NCI-H1105 treated with DMSO at 0.1 percent for 48 hours (cell line): Measurements from ENCODE around the gene CHAMP1.
A peak's percentile ranks its signal among the peaks of the same experiment; 100 is the strongest.

Experiments
- DNase-seq: peaks from one replicate; lab custom pipeline; 2025; lab: John Stamatoyannopoulos, UW

Gene CHAMP1

GRCh38 chr13:114314074-114314912 lies at the start of gene CHAMP1:
Gene CHAMP1 (plus strand): TSS chr13:114314503. CDS start chr13:114323843, 9,340 bp downstream.
- peak; percentile 96 for DNase-seq

- no peak for DNase-seq
These were observed 49.3 kb upstream of the CHAMP1 start for GRCh38 chr13:114264886-114265611.

GRCh38 chr13:114266241-114266640 lies 48.1 kb upstream of the CHAMP1 start:
- no peak for DNase-seq

GRCh38 chr13:114268344-114269280 lies 45.7 kb upstream of the CHAMP1 start:
- DNase-seq, result no peak

- DNase-seq, result no peak
These were observed 45.0 kb upstream of the CHAMP1 start for GRCh38 chr13:114269281-114269770.

- no peak for DNase-seq
These were observed 41.3 kb upstream of the CHAMP1 start for GRCh38 chr13:114272977-114273376.

GRCh38 chr13:114275304-114275703 lies 39.0 kb upstream of the CHAMP1 start:
- DNase-seq, result no peak

- DNase-seq, result no peak
These were observed 35.2 kb upstream of the CHAMP1 start for GRCh38 chr13:114279146-114279545.

- no peak for DNase-seq
These were observed 34.4 kb upstream of the CHAMP1 start for GRCh38 chr13:114279758-114280355.

GRCh38 chr13:114281351-114282040 lies 32.8 kb upstream of the CHAMP1 start, which contains the start of gene UPF3A:
Gene UPF3A (plus strand): TSS chr13:114281601. CDS start chr13:114281640, 39 bp downstream.
- DNase-seq, result peak; percentile 90

GRCh38 chr13:114282041-114282670 lies 32.1 kb upstream of the CHAMP1 start:
- DNase-seq, result peak; percentile 89

GRCh38 chr13:114283576-114283975 lies 30.7 kb upstream of the CHAMP1 start:
- DNase-seq, result no peak

- no peak for DNase-seq
These were observed 29.6 kb upstream of the CHAMP1 start for GRCh38 chr13:114284680-114285079.

- no peak for DNase-seq
These were observed 29.0 kb upstream of the CHAMP1 start for GRCh38 chr13:114285166-114285808.

GRCh38 chr13:114286808-114287207 lies 27.5 kb upstream of the CHAMP1 start:
- no peak for DNase-seq

GRCh38 chr13:114288157-114288591 lies 26.1 kb upstream of the CHAMP1 start:
- no peak for DNase-seq

GRCh38 chr13:114296448-114296847 lies 17.9 kb upstream of the CHAMP1 start:
- no peak for DNase-seq

- DNase-seq, result no peak
These were observed 17.4 kb upstream of the CHAMP1 start for GRCh38 chr13:114296902-114297301.

GRCh38 chr13:114298866-114299265 lies 15.4 kb upstream of the CHAMP1 start:
- DNase-seq, result no peak
